ENCODE data around the gene ACSBG1.

ACSBG1 gene

GRCh38 chr15:78201281-78202190 is 32.8 kb downstream of the ACSBG1 start:
- no peak for FAIRE-seq

- FAIRE-seq, result no peak
Measured at GRCh38 chr15:78200276-78200930, 34.0 kb downstream of the ACSBG1 start.

GRCh38 chr15:78197632-78198031 is 36.7 kb downstream of the ACSBG1 start:
- FAIRE-seq, result no peak

- no peak for FAIRE-seq
Measured at GRCh38 chr15:78195735-78196201, 38.6 kb downstream of the ACSBG1 start.

DNA sequence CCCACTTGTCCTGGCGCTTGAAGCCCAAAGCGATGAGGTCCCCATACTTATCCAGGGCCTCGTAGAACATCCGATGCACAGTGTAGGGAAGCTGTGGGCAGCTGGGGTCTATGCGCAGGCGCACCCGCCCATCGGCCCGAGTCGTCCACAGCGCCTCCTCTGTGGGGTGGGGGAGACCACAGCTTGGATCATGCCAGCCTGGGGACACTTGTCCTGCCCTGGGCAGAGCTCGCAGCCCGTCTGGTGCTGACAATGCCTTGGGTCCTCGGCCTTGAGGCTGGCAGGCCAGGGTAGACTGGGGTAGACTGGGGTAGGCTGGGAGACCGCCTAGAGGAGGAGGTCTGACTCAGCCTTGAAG is 39.8 kb downstream of the ACSBG1 start:
- FAIRE-seq, result no peak

GRCh38 chr15:78193731-78194567 is 40.4 kb downstream of the ACSBG1 start:
- no peak for FAIRE-seq

- no peak for FAIRE-seq
Measured at GRCh38 chr15:78192826-78193594, 41.4 kb downstream of the ACSBG1 start.

- no peak for FAIRE-seq
Measured at GRCh38 chr15:78182821-78183220, 51.5 kb downstream of the ACSBG1 start.

GRCh38 chr15:78182336-78182700 is 52.0 kb downstream of the ACSBG1 start:
- no peak for FAIRE-seq

- no peak for FAIRE-seq
Measured at GRCh38 chr15:78179906-78180305, 54.5 kb downstream of the ACSBG1 start.

GRCh38 chr15:78179286-78179840 is 55.0 kb downstream of the ACSBG1 start:
- no peak for FAIRE-seq

DNA sequence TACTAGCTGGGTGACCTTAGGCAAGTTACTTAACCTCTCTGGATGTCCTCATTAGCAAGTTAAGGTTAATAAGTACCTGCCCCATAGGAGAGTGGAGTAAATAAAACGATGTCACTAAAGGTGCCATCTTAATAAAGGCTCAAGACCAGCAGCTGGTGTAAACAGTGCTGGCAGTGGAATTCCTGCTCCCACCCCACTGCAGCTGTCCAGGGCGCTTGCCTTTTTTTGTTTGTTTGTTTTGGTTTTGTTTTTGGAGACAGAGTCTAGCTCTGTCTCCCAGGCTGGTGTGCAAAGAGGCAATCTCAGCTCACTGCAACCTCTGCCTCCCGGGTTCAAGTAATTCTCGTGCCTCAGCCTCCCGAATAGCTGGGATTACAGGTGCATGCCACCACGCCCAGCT is 56.3 kb downstream of the ACSBG1 start:
- FAIRE-seq, result no peak

DNA sequence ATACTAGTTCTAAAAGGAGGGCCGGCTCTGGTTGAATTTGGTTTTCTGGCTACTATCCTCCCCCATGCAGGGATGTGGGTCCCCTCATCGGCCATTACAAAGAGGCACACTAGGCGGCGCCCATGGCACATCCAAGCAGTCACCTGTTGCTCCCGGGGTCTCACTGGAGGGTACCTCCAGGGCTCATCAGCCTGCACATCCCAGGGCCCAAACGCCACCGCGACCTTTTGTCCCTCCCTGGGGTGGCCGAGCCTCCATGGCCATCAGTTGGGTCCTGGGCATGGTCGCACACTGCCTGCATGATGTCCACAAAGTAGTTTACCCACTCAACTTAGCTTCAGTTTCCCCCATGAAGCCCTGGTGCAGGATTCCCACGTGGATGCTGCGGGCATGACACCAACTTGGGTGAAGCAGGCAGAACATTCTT is 56.9 kb downstream of the ACSBG1 start:
- FAIRE-seq, result no peak

DNA sequence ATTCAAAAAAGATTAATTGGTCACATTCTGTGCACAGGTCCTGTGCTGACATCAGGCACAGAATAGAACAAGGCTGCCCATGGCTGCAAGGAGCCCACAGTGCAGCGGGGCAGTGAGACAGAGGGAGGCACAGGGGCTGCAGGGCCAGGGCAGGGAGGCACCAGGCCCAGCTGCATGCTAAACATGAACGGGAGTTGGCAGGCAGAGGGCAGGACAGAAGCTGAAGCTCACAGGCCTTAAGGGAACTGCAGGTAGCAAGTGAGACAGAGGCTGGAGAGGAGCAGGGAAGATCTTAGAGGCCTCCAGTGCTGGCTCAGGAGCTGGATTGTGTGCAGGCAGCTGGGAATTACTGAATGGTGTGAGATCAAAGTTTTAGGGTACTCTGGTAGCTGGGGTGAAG is 59.0 kb downstream of the ACSBG1 start:
- FAIRE-seq, result no peak

GRCh38 chr15:78174401-78174800 is 60.0 kb downstream of the ACSBG1 start:
- no peak for FAIRE-seq

DNA sequence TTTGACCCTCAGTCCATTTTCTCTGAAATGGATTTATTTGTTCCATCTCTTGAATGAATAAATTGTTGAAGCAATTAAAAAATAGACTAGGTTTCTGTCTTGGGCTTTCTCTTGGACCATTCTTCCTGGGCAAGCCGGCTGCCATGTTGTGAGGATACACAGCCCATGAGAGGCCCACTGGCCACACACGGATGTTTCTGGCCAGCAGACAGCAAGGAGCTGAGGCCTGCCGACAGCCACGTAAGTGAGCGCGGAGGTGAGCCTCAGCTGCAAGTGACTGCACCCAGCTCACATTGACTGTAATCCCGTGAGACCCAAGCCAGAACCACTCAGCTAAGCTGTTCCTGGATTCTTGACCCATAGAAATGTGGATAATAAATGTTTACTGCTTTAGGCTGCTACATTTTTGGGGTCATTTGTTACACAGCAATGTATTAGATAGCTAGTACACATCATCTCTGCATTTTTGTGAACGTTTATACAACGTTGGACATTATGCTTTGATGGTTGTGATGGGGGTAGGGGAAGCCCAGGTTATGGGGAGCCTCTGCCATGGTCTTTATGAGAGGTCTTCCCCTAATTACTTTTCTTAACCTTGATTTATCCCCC is 62.4 kb downstream of the ACSBG1 start:
- no peak for FAIRE-seq

GRCh38 chr15:78170848-78171773 is 63.3 kb downstream of the ACSBG1 start:
- no peak for FAIRE-seq

- no peak for FAIRE-seq
Measured at GRCh38 chr15:78168608-78169007, 65.8 kb downstream of the ACSBG1 start.

DNA sequence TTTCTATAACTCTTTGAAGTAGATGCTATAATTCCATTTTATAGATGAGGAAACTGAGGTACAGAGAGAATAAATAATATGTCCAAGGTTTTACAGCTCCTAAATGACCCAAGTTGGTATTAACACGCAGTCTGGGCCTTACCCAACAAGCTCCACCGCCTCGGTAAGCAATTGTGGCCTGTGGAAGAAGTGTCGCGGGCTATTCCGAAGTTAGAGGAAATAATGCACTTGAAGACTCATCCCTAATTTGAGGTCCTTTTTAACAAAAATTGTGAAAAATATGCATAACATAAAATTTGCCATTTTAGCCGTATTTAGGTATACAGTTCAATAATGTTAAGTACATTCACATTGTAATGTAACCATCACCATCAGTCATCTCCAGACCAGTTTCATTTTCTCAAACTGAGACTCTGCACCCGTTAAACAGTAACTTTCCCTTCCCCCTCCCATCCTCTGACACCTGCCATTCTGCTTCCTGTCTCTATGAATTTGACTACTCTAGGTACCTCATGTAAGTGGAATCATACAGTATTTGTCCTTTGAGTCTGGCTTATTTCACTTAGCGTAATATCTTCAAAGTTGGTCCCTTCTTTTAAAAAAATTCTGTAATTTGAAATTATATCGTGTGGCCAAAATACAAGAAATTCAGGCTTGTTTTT is 67.0 kb downstream of the ACSBG1 start:
- FAIRE-seq, result no peak

DNA sequence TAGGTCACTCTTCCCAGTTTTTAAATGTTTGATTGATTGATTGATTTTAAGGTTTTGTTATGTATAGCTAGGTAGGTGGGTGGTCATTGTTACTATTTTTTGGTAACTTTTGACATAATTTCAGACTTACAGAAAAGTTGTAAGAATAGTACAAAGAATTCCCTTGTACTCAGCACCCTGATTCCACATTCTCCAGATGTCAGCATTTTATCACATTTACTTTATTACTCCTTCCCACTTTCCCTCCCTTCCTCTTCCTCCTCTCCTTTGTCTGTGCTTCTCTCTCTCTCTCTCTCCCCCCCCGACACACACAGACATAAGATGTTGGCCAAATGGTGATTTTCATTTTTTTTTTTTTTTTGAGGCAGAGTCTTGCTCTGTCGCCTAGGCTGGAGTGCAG is 70.4 kb downstream of the ACSBG1 start:
- FAIRE-seq, result no peak
